ENCODE measurements around the gene TMEM129.

TMEM129 gene

DNA sequence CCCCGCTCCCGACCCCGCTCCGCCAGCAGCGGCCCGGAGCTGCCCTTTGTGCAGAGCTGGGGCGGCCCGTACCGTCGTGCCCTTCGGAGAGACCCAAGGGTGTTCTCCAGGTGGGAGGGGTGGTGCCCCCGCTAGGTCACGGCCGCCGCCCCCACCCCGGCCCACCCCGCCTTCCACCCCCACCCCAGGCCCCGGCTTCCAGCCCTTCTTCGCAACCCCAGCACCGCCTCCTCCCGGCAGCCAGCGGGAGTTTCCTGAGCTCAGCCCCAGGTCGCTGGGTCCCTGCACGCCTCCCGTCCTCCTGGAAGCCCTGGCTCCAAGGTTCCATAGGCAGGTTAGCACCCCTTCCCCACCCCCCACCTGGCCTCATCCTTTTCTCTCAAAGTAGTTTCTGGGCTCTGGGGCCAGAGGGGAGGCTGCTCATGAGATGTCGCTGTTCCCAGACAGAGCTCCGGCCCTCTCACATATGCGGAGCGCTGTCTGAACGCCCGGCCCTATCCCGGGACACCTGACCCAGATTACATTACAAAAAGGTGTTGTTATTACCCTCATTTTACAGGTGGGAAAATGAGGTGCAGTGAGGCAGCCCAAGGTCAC, 46.7 kb upstream of the TMEM129 start:
- H3K4me1 Mint-ChIP-seq = peaks cover 27% of the 10 kb centered on the region
- no peaks in the 10 kb centered on the region for H3K9me3 Mint-ChIP-seq
- peak overlapping the region; percentile 70 for H3K4me3 Mint-ChIP-seq
- H3K36me3 Mint-ChIP-seq (ENCODE audit: low read depth) = no peaks in the 10 kb centered on the region
- H3K27me3 Mint-ChIP-seq (ENCODE audit: low read depth, poor library complexity) = peaks cover 4% of the 10 kb centered on the region
- no peak overlapping the region for H3K27ac Mint-ChIP-seq
- TF ChIP-seq, protein P1, sequence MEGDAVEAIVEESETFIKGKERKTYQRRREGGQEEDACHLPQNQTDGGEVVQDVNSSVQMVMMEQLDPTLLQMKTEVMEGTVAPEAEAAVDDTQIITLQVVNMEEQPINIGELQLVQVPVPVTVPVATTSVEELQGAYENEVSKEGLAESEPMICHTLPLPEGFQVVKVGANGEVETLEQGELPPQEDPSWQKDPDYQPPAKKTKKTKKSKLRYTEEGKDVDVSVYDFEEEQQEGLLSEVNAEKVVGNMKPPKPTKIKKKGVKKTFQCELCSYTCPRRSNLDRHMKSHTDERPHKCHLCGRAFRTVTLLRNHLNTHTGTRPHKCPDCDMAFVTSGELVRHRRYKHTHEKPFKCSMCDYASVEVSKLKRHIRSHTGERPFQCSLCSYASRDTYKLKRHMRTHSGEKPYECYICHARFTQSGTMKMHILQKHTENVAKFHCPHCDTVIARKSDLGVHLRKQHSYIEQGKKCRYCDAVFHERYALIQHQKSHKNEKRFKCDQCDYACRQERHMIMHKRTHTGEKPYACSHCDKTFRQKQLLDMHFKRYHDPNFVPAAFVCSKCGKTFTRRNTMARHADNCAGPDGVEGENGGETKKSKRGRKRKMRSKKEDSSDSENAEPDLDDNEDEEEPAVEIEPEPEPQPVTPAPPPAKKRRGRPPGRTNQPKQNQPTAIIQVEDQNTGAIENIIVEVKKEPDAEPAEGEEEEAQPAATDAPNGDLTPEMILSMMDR (IDR thresholded peaks at IDR 0.05) = peak; percentile 25
- DNase-seq = peak; percentile 69

GRCh38 chr4:1767061-1767769, 46.1 kb upstream of the TMEM129 start:
- TF ChIP-seq, protein P1 (IDR thresholded peaks at IDR 0.05) = no peak
- peak; percentile 70 for DNase-seq

GRCh38 chr4:1766106-1767060, 45.3 kb upstream of the TMEM129 start:
- Mint-ChIP-seq H3K4me1 (peaks cover 24% of the 10 kb centered on the region), H3K9me3 (no peaks in the 10 kb centered on the region), H3K27me3 (ENCODE audit: low read depth, poor library complexity) (peaks cover 4% of the 10 kb centered on the region), H3K4me3 (no peak overlapping the region), H3K36me3 (ENCODE audit: low read depth) (no peaks in the 10 kb centered on the region), H3K27ac (no peak overlapping the region)
- TF ChIP-seq, protein P1 (IDR thresholded peaks at IDR 0.05) = no peak
- DNase-seq = peak; percentile 52

More at GRCh38 chr4:1767061-1767769, 46.1 kb upstream of the TMEM129 start:
- no peaks in the 10 kb centered on the region for H3K9me3 Mint-ChIP-seq
- H3K4me3 Mint-ChIP-seq = no peak overlapping the region
- no peak overlapping the region for H3K27ac Mint-ChIP-seq
- H3K4me1 Mint-ChIP-seq = peaks cover 30% of the 10 kb centered on the region
- no peaks in the 10 kb centered on the region for H3K36me3 Mint-ChIP-seq (ENCODE audit: low read depth)
- peaks cover 4% of the 10 kb centered on the region for H3K27me3 Mint-ChIP-seq (ENCODE audit: low read depth, poor library complexity)

GRCh38 chr4:1765409-1766072, 44.4 kb upstream of the TMEM129 start:
- no peak for DNase-seq
- Mint-ChIP-seq H3K36me3 (ENCODE audit: low read depth) (no peaks in the 10 kb centered on the region), H3K27ac (no peak overlapping the region), H3K9me3 (no peaks in the 10 kb centered on the region), H3K4me1 (peaks cover 16% of the 10 kb centered on the region), H3K4me3 (no peak overlapping the region), H3K27me3 (ENCODE audit: low read depth, poor library complexity) (peaks cover 4% of the 10 kb centered on the region)
- TF ChIP-seq, protein P1 (IDR thresholded peaks at IDR 0.05) = no peak

DNA sequence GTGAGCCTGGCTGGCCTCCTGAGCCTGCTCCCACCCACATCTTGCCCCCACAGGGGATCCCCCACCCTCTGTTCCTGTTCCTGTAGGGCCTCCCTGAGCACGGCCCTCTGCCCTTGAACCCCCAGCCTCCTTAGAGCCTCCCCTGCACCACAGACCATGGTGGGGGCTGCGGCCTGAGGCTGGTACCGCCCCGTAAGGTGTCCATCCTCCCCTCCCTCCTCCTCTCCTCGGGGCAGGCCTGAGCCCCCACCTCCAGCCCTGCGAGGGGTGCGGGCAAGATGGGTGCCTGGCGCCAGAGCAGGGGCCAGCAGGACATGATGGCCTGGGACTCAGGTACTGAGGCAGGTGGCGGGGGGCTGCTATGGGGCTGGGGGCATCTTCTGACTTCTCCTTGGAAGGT, 43.5 kb upstream of the TMEM129 start:
- no peak overlapping the region for H3K4me3 Mint-ChIP-seq
- no peak overlapping the region for H3K27ac Mint-ChIP-seq
- TF ChIP-seq, protein P1 (IDR thresholded peaks at IDR 0.05) = no peak
- no peaks in the 10 kb centered on the region for H3K9me3 Mint-ChIP-seq
- DNase-seq = no peak
- no peaks in the 10 kb centered on the region for H3K36me3 Mint-ChIP-seq (ENCODE audit: low read depth)
- peaks cover 4% of the 10 kb centered on the region for H3K27me3 Mint-ChIP-seq (ENCODE audit: low read depth, poor library complexity)
- peaks cover 23% of the 10 kb centered on the region for H3K4me1 Mint-ChIP-seq

Data from nephron progenitor cell (in vitro differentiated cells).